NT2/D1 (cell line): ENCODE data around the gene SCRN2.

ENCODE experiments used
- DNase-seq: peaks from one replicate; pipeline ENCODE4 v3.0.0-alpha.2; 2011; ENCODE audit warnings: low read depth, low spot score
- H3K27me3 ChIP-seq: 2 replicates; pipeline ENCODE4 v1.6.0; 2011; ENCODE audit warnings: mild to moderate bottlenecking; ENCODE audit not compliant: insufficient read length, insufficient read depth
- H3K36me3 ChIP-seq: 2 replicates; pipeline ENCODE4 v1.6.1; 2011; ENCODE audit warnings: mild to moderate bottlenecking, low read length, mixed read lengths; ENCODE audit not compliant: insufficient read depth, insufficient read length
- H3K4me1 ChIP-seq: 2 replicates; pipeline ENCODE4 v1.5.1; 2011; ENCODE audit not compliant: insufficient read depth, insufficient read length
- H3K4me3 ChIP-seq: 2 replicates; pipeline ENCODE4 v1.5.1; 2011; ENCODE audit warnings: low read depth; ENCODE audit not compliant: insufficient read length
- H3K9ac ChIP-seq: 2 replicates; pipeline ENCODE4 v1.6.0; 2011; ENCODE audit warnings: low read depth; ENCODE audit not compliant: insufficient read length
- H3K9me3 ChIP-seq: 2 replicates; pipeline ENCODE4 v1.5.1; 2011; ENCODE audit warnings: mild to moderate bottlenecking, low read length; ENCODE audit not compliant: insufficient read depth
- SUZ12 ChIP-seq: IDR thresholded peaks from 2 replicates; pipeline ENCODE4 v1.6.1; 2011; ENCODE audit not compliant: insufficient read length, insufficient read depth; ENCODE audit errors: extremely low read depth
- YY1 ChIP-seq: IDR thresholded peaks from 2 replicates; pipeline ENCODE4 v1.6.1; 2011; ENCODE audit not compliant: insufficient read length, insufficient read depth
- ZNF274 ChIP-seq: IDR thresholded peaks from 2 replicates; pipeline ENCODE4 v1.6.1; 2011; ENCODE audit warnings: mild to moderate bottlenecking, low read depth, low read length

The SCRN2 gene

DNA sequence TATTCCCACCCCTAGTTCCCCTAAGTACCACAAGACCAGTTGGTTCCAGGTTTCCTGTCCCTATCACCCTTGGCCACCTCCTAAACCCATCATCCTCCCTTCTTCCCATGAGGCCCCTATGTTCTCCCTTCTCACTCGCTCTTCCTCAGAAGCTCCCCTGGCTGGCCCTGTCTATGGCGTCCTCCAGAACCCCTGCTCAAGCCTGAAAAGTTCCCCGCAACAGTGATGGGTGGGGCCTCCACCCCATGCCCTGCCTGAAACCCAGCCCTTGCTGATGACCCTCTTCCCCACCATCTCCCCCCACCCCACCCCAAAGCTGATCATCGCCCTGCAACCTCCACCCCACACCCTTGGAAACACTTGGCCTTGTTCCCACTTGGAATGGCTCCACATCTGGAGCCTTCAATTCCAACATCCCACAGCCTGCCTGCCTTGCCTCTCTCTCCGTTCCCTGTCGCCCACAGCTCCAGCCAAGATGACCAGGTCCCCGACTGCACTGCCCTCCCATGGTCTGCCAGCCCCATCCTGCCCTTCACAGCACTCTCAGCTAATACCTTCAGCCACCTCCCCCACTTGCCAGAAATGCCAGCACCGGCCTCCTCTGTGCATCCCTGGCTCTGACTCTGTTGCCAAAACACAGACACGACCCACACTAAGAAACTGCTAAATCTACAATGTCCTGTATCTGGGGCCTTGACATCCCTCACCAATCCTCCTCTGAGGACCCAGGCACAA, 30.0 kb downstream of the SCRN2 start:
- H3K4me1 ChIP-seq = peaks cover 10% of the 10 kb centered on the region
- H3K36me3 ChIP-seq = peaks cover 67% of the 10 kb centered on the region
- H3K9me3 ChIP-seq = no peaks in the 10 kb centered on the region
- H3K9ac ChIP-seq = peak overlapping the region; percentile 43
- TF ChIP-seq ZNF274 = no peak
- TF ChIP-seq YY1 = no peak
- no peak for TF ChIP-seq SUZ12
- H3K27me3 ChIP-seq = no peaks in the 10 kb centered on the region
- H3K4me3 ChIP-seq = no peak overlapping the region
- no peak for DNase-seq

DNA sequence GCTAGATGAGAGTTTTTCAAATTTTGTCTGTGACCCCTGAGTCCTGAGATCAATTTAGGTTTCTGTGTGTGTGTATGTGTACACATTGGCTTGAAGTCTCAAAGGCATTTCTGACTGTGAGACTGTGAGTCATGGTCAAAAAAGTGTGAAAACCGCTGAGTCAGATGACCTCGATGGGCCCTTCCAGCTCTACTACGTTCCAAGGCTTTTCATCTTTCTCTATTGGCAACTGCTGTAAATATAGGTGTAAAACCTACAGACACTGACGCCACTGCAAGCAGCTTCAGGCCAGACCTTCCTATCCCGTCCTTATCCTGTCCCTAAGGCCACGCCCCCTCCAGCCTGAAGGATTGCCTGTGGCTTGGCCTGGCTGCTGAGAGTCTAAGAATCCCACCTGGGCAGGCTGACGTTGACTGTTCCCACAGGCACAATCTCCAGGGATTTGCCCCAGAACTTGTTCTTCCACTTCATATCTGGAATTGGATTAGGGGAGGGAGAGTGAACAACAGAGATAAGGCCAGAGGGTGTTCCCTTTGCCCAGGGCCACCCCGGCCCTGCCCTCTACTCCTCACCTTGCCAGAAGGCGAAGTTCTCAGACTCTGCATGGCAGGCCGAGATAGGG, 30.8 kb downstream of the SCRN2 start:
- Histone ChIP-seq H3K9ac (peak overlapping the region; percentile 43), H3K36me3 (peaks cover 62% of the 10 kb centered on the region), H3K4me3 (no peak overlapping the region), H3K9me3 (no peaks in the 10 kb centered on the region), H3K27me3 (no peaks in the 10 kb centered on the region), H3K4me1 (peaks cover 10% of the 10 kb centered on the region)
- DNase-seq = no peak
- no peak for TF ChIP-seq YY1
- TF ChIP-seq ZNF274 = no peak
- TF ChIP-seq SUZ12 = no peak

GRCh38 chr17:47808830-47809480, 32.1 kb downstream of the SCRN2 start:
- Histone ChIP-seq H3K27me3 (no peaks in the 10 kb centered on the region), H3K4me1 (peaks cover 10% of the 10 kb centered on the region), H3K4me3 (no peak overlapping the region), H3K36me3 (peaks cover 52% of the 10 kb centered on the region), H3K9me3 (no peaks in the 10 kb centered on the region), H3K9ac (no peak overlapping the region)
- TF ChIP-seq SUZ12 (no peak), ZNF274 (no peak), YY1 (no peak)
- no peak for DNase-seq

DNA sequence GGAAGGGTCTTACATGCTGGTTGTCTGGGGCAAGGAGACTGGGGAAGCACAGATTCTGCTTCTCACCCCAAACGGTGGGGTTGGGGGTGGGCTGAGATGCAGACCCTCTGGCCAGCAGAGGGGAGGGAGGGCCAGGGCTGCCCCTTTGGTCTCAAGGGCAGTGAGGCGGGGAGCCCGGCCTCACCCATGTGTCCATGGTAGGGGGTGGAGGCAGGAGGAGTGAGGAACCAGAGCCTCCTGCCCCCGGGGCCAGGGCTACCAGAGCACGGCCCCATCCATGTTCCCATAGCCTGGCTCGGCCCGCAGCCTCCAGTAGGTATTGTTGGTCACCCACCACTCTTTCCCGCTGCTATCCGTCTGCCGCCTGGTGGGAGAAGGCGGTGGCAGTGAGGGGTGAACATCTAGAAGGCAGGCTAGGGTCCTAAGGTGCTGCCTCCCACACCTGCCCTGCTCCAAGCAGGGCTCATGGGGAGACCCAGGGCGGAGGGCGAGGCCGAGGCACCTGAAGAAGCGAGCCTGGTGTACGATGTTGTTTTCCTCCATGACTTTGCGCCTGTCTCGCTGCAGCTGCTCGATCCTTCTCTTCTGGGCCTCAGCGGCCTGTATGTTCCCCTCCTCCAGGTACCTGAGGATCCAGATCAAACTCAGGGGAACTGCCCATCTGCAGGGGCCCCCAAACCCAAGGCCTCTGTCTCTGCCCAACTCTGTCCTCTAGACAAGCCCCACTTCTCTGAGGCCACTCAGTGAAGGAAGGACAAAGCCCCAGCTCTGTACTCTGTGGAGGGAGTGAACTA, 32.8 kb downstream of the SCRN2 start:
- Histone ChIP-seq H3K4me3 (no peak overlapping the region), H3K4me1 (peaks cover 10% of the 10 kb centered on the region), H3K9me3 (no peaks in the 10 kb centered on the region), H3K9ac (peak overlapping the region; percentile 36), H3K36me3 (peaks cover 49% of the 10 kb centered on the region), H3K27me3 (no peaks in the 10 kb centered on the region)
- no peak for TF ChIP-seq SUZ12
- no peak for TF ChIP-seq YY1
- no peak for TF ChIP-seq ZNF274
- no peak for DNase-seq

- Histone ChIP-seq H3K4me3 (no peak overlapping the region), H3K27me3 (no peaks in the 10 kb centered on the region), H3K9me3 (no peaks in the 10 kb centered on the region), H3K36me3 (peaks cover 41% of the 10 kb centered on the region), H3K4me1 (peaks cover 10% of the 10 kb centered on the region), H3K9ac (no peak overlapping the region)
- TF ChIP-seq ZNF274 (no peak), YY1 (no peak), SUZ12 (no peak)
- DNase-seq = no peak
Observed at GRCh38 chr17:47807421-47807820, 33.7 kb downstream of the SCRN2 start.

DNA sequence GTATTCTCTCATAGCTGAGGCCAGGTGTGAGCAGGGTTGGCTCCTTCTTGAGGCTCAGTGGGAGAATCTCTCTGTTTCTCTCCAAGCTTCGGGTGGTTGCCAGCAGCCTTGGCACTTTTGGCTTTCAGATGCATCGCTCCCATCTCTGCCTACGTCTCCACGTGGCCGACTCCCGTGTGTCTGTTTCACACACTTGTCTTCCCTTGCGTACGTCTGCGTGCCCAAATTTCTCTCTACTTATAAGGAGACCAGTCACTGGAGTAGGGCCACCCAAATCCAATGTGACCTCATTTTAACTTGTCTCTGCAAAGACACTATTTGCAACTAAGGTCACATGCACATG, 34.2 kb downstream of the SCRN2 start:
- Histone ChIP-seq H3K4me1 (peaks cover 10% of the 10 kb centered on the region), H3K36me3 (peaks cover 40% of the 10 kb centered on the region)

More for the DNA sequence above, 34.2 kb downstream of the SCRN2 start:
- H3K27me3 ChIP-seq = no peaks in the 10 kb centered on the region
- H3K4me3 ChIP-seq = no peak overlapping the region
- H3K9ac ChIP-seq = no peak overlapping the region
- no peaks in the 10 kb centered on the region for H3K9me3 ChIP-seq
- no peak for DNase-seq
- no peak for TF ChIP-seq YY1
- TF ChIP-seq SUZ12 = no peak
- no peak for TF ChIP-seq ZNF274
